NCI-H1092 treated with DMSO at 0.1 percent for 48 hours (cell line): ENCODE results near the gene CCS.
"Not testable (repeated sequence)": the region's sequence is repeated elsewhere in the genome, so short reads cannot be mapped to it uniquely, and the experiment has no call there.

Experiments
- DNase-seq: peaks from one replicate; lab custom pipeline; 2025; lab: John Stamatoyannopoulos, UW

CCS gene

GRCh38 chr11:66561178-66561974 lies 31.6 kb upstream of the CCS start:
- no peak for DNase-seq

DNA sequence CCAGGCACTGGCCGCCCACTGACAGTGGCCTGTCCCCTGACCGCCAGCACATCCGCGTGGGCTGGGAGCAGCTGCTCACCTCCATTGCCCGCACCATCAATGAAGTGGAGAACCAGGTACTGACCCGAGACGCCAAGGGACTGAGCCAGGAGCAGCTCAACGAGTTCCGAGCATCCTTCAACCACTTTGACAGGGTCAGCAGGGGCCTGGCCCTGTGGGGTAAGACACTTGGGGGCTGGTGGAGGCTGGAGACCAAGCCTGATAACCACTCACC lies 31.1 kb upstream of the CCS start:
- no peak for DNase-seq

DNA sequence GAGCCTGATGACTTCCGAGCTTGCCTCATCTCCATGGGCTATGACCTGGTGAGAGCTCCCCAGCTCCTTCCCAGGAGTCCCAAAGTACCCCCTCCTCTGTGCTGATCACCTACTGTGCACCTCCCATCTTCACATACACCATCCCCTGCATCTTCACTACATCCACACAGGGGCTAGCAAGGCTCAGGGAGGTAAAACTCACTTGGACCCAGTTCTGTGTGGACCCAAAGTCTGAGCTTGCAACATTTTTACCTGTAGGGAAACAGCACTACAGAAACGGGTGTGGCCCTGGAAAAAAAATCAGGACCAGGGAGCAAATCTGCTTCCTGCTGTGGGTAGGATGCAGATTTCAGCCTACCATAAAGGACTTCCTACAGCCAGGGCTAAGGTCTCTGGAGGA lies 30.7 kb upstream of the CCS start:
- no peak for DNase-seq

- DNase-seq, result no peak
Measured at GRCh38 chr11:66562907-66563583, 29.9 kb upstream of the CCS start.

DNA sequence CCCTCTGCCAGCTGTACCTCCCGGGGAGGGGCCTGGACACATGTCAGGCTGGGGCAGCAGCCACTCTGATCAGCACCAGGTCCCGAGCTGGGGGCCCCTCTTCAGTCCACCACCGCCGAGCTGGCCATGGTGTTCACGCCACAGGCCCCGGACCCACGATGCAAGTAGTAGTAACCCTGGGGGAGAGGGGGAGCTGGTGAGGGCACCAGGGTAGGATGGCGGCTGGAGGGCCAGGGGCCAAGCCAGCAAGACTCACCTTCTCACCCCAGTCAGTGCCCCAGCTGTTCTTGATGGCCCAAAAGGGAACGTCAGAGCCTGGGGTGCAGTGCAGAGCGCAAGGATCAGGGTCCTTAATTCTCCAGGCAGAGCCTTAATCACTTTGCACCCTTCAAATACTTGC lies 29.2 kb upstream of the CCS start:
- no peak for DNase-seq

DNA sequence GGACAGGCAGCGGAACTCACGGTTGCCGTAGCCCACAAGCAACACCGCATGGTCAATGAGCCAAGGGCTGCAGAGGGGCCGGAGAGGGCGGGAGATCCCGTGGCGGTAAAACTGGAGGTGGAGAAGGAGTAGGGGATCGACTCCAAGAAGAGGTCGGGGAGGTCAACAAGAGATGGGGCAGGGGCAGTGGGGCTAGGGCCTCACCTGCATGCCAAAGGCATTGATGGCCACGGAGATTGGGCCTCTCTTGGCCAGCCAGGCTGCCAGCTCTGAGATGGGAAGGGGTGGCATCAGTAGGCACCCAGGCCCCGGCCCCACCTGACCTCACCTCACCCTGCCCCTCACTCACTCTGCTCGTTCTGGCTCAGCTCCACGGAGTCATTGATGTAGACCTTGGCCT lies 28.4 kb upstream of the CCS start:
- DNase-seq, result no peak

- DNase-seq, result no peak
Measured at GRCh38 chr11:66564984-66565383, 28.0 kb upstream of the CCS start.

GRCh38 chr11:66566221-66566620 lies 26.8 kb upstream of the CCS start:
- DNase-seq, result no peak

DNA sequence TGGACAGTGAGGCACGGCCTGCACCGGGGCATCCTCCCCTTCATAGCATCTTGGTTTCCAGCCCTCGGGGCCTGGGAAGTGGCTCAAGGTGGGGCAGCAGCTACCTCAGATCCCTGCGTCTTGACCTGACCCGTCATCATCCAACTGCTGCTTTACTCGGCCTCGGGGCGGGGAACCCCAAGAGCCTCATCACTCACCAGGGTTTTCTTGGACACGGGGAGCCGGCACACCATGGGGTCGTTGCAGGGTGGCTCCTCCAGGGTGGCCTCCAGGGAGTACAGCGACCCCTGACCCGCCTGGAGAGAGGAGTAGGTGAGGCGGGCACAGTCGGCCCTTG lies 25.2 kb upstream of the CCS start:
- no peak for DNase-seq

GRCh38 chr11:66568124-66568916 lies 24.7 kb upstream of the CCS start, which contains the start of gene CTSF:
Gene CTSF (minus strand): TSS chr11:66568606. CDS start chr11:66568486, 120 bp downstream.
- peak; percentile 86 for DNase-seq

- no peak for DNase-seq
Measured at GRCh38 chr11:66569076-66569475, 23.9 kb upstream of the CCS start.

DNA sequence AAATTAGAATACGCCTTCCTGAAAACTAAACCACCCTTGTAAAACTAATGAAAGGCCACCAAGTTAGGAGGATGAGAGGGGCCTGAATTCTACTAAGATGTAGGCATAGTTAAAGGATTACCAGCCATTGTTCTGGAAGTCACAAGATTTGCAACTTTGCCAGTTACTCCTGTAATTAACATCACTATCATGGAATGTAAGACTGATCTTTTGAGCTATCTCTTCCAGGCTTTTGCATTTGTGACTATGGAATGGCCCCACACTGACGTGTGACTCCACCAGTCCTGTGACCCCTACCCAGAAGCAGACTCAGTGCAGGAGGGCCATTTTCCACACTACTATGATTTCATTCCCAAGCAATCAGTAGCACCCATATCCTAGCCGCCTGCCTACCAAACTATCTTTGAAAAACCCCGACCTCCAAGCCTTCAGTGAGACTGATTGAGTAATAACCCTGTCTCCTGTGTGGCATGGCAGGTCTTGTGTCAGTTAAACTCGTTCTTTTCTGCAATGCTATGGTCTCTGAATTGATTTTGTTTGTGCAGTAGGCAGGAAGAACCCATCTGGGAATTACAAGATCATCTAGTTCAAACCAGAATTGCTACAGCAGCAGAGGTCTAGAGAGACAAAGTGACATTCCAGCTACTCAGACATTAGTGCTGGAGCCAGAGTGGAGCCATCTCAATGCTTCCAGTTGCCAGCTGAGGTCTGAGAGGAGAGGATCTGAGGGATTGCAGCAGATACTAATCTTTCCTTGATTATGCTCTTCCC lies 22.7 kb upstream of the CCS start:
- DNase-seq, result no peak

DNA sequence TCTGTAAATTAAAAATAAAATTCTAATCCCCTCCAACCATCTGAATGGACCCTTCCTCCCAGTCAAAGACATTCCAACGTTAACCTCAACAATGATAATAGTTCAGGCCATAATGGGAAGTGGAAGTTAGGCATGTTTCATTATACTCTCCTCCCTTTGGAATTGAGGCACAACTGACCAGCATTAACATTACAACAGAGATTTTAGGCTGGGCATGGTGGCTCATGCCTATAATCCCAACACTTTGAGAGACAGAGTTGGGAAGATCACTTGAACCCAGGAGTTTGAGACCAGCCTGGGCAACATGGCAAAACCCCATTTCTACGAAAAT lies 22.2 kb upstream of the CCS start:
- DNase-seq, result no peak

DNA sequence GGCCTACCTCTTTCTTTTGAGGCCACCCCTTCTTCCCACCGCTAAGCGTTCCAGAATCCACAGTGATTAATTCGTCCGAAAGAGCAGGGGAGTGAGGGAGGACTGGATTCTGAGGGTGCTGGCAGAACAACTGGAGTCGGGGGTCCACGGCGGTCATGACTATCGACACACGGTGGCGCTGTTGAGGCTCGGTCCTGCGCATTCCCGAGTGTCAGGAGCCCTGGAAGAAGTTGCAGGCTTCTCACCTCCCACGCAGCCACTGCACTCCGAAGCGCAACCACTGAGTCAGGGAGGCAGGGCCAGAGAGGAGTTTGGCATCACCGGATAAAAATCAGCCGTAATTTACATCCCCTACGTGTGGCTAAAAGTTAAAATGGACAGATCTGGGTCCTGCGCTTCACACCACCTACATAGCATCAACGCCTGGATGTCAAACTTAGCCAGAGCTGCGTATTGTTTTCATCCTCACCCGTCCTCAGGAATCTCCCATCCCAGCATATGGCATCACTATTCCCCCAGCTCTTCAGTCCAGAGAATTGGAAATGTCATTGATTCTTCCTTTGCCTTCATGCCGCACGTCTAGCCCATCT lies 13.9 kb upstream of the CCS start:
- DNase-seq, result peak; percentile 60

DNA sequence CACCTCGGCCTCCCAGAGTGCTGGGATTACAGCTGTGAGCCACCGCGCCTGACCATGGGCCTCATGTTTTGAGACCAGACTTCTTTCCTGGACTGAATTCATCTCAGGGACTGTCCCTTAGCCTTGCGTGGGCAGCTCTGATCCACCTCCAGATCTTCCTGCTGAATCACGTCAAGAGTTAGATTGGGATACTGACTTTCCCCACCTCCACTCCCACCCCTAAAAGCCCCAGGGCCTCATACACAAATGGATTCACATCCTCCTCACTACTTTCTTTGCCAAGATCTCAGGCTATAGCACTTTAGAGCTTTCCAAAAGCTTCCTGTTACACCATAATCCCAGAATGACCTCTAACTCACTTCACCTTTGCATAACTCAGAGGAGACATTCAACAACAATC lies 12.2 kb upstream of the CCS start:
- no peak for DNase-seq

DNA sequence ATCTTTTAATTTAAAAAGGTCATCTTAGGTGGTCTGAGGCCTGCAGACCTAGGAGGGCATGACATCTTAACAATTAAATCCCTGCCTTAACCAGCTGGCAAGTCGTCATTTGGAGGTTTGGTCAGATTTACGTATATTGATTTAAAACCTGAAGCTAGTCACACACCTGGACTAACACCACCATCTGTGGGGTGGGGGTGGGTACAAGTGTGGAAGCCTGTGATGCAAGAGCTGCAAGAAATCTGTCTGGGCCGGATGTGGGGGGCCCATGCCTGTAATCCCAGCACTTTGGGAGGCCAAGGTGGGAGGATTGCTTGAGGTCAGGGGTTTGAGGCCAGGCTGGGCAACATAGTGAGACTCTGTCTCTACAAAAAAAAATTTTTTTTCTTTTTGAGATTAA lies 11.7 kb upstream of the CCS start:
- no peak for DNase-seq

GRCh38 chr11:66582565-66583147 lies 10.3 kb upstream of the CCS start:
- DNase-seq, result not testable (repeated sequence)

DNA sequence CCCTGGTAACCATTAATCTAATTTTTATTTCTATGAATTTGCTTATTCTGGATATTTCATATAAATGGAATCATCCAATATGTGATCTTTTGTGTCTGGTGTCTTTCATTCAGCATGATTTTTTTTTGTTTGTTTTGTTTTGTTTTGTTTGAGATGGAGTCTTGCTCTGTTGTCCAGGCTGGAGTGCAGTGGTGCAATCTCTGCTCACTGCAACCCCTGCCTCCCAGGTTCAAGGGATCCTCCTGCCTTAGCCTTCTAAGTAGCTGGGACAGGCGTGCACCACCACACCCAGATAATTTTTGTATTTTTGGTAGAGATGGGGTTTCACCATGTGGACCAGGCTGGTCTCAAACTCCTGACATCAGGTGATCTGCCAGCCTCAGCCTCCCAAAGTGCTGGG lies 7.5 kb upstream of the CCS start:
- DNase-seq, result not testable (repeated sequence)

GRCh38 chr11:66586136-66586535 lies 6.8 kb upstream of the CCS start:
- no peak for DNase-seq

- DNase-seq, result not testable (repeated sequence)
Measured at GRCh38 chr11:66589315-66589714, 3.7 kb upstream of the CCS start.

DNA sequence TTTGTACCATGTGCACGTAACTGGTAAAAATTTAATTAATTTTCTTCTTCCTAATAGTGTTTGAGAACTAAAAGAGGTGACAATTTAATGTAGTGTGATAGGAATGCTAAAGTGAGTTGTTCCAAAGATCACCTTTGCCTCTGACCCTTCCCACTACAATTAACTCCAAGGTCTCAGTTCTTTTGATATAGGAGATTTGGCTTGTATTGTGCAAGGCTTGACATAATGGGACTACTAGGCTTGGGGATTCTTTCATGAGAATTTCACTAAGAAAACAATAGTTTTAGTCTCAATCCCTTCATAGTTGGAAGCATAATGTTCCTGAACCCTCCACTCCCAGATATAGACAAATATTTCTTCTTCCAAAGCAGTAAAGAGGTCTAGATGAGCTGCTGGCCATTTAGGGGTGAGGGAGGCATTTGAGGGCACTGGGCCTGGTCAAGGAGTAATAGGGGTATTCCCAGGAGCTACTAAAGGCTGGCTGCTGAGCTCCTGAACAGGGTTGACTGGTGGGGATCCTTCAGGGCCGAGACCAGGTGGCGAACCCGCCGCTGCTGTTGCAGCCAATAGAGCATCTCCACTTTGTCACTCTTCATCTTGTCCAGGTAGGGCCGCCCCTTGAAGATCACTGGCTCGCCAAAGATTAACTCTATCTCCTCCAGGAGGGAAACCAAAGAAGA lies 2.8 kb upstream of the CCS start:
- DNase-seq, result no peak
